GM18505 (cell line): ENCODE measurements around the gene KIF26A.
"Not testable (repeated sequence)": the region's sequence is repeated elsewhere in the genome, so short reads cannot be mapped to it uniquely, and the experiment has no call there.

Experiments used
- ATAC-seq: cut with Tn5 transposase; IDR thresholded peaks from one replicate; pipeline ENCODE4 v1.9.1; 2021; ENCODE audit not compliant: unreplicated experiment
- POLR2A ChIP-seq: IDR thresholded peaks from 4 replicates; pipeline ENCODE4 v1.6.1; 2011; ENCODE audit warnings: borderline replicate concordance; ENCODE audit not compliant: insufficient read depth, insufficient read length; ENCODE audit errors: extremely low read depth

Gene KIF26A

DNA sequence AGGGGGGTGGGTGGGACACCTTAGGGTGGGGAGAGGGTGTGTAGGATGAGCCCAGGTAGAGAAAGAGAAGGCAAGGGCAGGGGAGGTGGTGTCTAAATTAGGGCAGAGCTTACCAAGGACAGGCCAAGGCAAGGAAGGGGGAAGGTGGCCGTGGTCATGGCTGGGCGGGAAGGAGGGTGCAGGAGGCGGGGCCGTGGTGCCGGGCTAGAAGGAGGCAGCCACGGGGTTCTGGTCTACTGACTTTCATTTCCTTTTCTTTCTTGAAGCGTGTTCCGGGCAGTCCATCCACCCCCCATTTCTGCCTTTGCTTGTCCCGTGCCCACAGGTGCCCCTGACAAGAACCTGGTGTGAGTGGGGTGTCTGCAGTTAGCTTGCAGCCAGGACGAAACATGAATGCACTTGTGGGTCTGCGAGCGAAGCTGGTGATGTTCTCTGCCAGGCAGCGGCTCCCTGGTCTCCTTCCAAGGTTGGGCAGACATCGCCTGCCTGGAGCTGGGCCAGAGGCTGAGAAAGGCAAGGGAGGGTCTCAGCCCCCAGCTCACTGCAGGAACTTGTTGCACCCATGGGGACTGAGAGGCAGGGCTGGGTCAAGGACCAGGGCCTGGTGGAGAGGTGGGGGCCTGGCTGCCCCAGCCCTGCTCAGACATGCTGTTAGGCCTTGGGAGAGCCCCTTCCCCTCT is 58.2 kb downstream of the KIF26A start:
- ATAC-seq = no peak
- TF ChIP-seq POLR2A = no peak

- no peak for TF ChIP-seq POLR2A
- no peak for ATAC-seq
These were observed 59.3 kb downstream of the KIF26A start for GRCh38 chr14:104197449-104198247.

DNA sequence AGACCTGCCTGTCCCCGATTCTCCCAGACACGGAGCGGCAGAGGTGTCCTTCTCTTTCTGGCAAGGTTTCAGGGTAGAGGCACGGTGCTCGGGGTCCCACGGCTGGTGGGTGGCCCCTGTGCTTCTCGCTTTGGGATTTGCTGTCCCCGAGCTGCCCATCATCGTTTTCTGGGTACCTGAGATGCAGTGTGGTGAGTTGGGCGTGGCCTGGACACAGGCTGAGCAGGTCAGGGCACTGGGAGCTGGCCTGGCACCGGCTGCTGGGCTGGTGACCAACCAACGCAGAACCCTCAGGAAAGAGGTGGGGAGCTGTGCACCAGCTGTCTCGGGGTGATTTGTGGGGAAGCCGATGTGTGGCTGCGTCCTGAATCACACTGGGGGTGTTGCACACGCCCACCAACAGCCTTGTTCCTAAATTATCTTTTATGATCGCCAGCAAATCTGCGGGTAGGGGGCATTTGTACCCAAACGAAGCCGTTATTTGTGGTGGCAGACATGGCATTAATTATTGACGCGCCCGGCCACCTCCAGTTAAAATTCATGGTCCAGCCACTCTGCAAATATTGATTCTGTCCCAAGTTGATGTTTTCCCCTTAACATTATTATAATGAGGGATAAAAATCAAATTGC is 61.0 kb downstream of the KIF26A start:
- no peak for TF ChIP-seq POLR2A
- ATAC-seq = no peak

- TF ChIP-seq POLR2A = no peak
- ATAC-seq = no peak
These were observed 61.7 kb downstream of the KIF26A start for GRCh38 chr14:104200106-104200505.

DNA sequence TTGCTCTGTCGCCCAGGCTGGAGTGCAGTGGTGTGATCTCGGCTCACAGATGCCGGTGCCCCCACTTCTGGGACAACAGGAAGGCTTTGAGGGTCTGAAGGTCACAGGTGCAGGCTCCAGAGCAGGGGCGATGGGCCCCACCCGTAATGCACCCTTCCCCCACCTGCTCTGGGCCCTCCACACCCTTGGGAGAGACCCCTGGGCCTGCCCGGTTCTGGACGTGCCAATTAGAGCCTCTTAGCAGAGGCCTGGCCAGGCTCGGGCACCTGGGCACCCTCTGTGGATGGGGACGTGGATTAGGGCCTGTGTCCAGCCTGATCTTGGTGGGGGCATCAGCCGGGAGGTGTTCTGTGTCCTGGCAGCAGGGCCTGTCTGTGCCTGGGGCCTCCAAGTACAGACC is 62.2 kb downstream of the KIF26A start:
- no peak for TF ChIP-seq POLR2A
- no peak for ATAC-seq

GRCh38 chr14:104201063-104201462 is 62.7 kb downstream of the KIF26A start:
- TF ChIP-seq POLR2A = no peak
- no peak for ATAC-seq

DNA sequence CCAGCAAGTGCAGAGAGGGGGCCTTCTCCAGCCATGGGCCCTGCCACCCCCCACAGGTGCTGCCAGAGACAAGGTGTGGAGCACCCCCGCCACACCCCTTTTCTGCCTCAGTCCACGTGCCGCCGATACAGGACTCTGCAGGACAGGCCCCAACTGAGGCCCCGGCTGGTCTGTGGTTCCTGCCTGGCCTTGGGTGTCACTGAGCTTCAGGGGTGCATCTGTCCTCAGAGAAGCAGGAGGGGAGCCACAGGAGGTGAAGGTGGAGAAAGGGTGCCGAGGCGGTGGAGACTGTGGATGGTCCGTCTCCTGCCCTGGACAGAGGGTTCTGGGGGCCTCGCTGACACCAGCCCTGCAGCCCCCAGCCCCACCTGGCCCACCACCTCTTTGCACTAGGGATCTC is 63.1 kb downstream of the KIF26A start:
- no peak for TF ChIP-seq POLR2A
- ATAC-seq = no peak

DNA sequence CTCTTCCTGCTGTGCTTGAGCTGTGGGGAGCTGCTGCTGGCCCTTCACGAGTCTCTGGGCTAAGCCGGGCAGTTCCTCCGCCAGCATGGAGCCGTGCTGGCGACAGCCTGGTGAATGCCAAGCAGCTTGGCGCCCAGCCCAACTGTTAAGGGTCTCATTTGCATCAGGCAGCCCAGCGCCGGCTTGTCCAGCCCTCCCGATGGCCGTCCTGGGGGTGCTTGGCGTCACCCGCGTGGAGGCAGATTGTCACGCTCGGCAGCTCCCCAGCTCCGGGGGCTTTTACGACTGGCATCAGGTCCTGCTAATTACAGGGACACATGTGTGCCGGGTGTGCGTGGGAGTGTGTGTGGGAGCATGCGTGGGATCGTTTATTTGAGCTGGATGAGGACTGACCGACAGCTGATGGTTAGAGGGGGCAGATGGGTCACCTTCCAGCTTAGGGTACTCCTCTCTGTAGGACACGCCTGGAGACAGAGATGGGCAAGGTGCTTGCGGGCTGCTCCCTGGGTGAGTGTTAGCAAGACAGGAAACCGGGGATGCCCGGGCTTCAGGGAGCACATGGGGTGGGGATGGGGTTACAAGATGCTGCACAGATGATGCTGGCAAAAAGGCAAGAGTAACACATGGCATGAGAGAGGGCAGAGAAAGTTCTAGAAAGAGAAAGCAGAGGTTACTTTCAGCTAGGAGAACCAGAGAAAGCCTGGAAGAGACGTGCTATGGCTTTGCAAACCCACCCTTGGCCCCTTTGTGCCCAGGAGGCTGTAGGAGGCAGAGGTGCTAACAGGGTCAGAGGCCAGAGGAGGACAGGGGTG is 64.1 kb downstream of the KIF26A start:
- ATAC-seq = no peak
- TF ChIP-seq POLR2A = no peak

DNA sequence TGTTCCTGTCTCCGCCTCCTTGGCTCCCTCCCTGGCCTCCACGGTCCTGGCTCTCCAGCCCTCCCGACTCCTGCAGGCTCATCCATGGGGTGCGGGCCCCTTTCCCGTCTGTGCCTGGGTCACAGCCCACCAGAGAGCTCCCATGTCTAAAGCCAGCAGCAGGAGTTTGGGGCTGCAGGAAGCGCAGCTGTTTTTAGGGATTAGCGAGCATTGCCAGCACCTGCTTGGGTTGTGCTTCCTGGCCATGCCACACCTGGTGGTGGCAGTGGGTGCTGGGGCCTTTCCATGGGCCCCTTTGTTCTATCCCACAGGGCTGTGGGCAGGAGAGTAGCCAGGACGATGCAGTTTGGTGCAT is 64.7 kb downstream of the KIF26A start:
- no peak for ATAC-seq
- no peak for TF ChIP-seq POLR2A

DNA sequence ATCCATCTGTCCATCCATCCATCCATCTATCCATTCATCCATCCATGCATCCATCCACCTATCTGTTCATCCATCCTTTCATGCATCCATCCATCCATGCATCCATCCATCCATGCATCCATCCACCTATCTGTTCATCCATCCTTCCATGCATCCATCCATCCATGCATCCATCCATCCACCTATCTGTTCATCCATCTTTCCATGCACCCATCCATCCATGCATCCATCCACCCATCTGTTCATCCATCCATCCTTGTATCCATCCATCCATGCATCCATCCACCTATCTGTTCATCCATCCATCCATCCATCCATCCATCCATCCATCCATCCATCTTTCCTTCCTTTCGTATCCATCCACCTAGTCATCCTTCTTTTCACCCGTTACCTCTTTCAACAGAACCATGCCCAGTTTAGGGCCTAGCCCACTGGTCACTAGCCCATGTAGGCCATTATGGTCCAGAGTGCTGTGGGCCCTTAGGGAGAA is 66.3 kb downstream of the KIF26A start:
- ATAC-seq = no peak
- TF ChIP-seq POLR2A = no peak

DNA sequence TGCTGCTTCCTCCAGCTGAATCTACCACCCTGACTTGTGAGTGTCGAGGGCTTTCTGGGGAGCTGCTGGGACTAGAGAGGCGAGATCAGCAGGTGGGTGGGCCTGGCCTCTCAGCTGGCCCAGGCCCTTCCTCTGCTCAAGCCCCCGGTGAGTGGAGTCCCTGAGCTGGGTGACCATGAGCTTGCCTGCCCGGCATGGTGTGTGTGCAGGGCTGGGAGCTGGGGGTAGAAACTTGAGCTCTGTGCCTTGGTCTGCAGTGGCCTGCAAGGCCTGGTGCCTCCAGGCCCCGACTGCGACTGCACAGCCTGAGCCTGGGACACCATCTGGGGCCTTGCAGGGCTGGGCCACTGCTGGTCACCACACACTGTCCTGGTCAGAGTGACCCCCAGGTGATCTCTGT is 67.4 kb downstream of the KIF26A start:
- no peak for TF ChIP-seq POLR2A
- ATAC-seq = no peak

GRCh38 chr14:104206281-104206904 is 68.0 kb downstream of the KIF26A start:
- no peak for TF ChIP-seq POLR2A
- ATAC-seq = no peak

GRCh38 chr14:104207142-104208014 is 69.0 kb downstream of the KIF26A start:
- TF ChIP-seq POLR2A = no peak
- ATAC-seq = no peak

- not testable (repeated sequence) for ATAC-seq
These were observed 69.6 kb downstream of the KIF26A start for GRCh38 chr14:104208015-104208295.

GRCh38 chr14:104208331-104208730 is 69.9 kb downstream of the KIF26A start:
- ATAC-seq = not testable (repeated sequence)

- not testable (repeated sequence) for ATAC-seq
These were observed 70.7 kb downstream of the KIF26A start for GRCh38 chr14:104209071-104209470.
